Measurements from ENCODE around the gene ZFAND3. TPM values are rescaled to one million over a fixed set of nuclear protein-coding genes. Genes with fewer than 3 reads are reported as not detected.

ZFAND3 gene
- total and polyA plus RNA-seq, 2 experiments from 2014 or later, result 16.9 to 28.2 TPM

DNA sequence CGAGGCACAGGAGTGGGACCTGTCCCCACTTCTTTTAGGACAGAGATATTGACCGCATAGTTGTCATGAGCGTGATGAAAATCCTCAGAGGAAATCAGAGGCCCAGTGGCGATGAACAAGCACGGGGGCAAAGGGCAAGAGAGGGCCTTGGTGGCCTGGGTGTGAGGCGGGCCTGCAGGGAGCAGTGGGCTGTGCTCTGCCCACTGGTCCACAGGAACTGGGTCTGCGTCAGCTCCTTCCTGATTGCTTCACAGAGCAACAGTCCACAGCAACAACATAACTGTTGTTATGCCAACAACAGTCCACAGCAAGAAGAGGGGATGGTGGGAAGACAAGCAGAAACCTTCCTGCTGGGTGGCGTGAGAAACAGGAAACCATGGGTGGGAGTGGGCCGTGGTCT is 335.6 kb downstream of the ZFAND3 start:
- Histone ChIP-seq H3K9me2 (ENCODE audit: insufficient read depth) (no peaks in the 10 kb centered on the region), H3K27ac (ENCODE audit: low read depth) (no peak overlapping the region; the same call in 1 of the 2 replicates), H3K27me3 (ENCODE audit: insufficient read depth) (no peaks in the 10 kb centered on the region), H3K4me2 (no peak overlapping the region), H3K4me3 (no peak overlapping the region), H2AFZ (no peak overlapping the region), H3F3A (replicated peaks; ENCODE audit: low read depth) (no peaks in the 10 kb centered on the region), H3K79me2 (replicated peaks; ENCODE audit: insufficient read depth) (no peaks in the 10 kb centered on the region), H4K20me1 (replicated peaks; ENCODE audit: insufficient read depth) (no peaks in the 10 kb centered on the region), H3K36me3 (ENCODE audit: insufficient read depth) (no peaks in the 10 kb centered on the region), H3K4me1 (ENCODE audit: insufficient read depth) (no peaks in the 10 kb centered on the region)
- peaks cover 9% of the 10 kb centered on the region for H3K4me1 Mint-ChIP-seq
- H3K9me3 Mint-ChIP-seq, result no peaks in the 10 kb centered on the region
- TF ChIP-seq CREB1 (CRISPR knock-in tag; IDR thresholded peaks at IDR 0.05; ENCODE audit: low read depth), result no peak
- TF ChIP-seq EZH2phosphoT487 (IDR thresholded peaks at IDR 0.05; ENCODE audit: unreplicated experiment), result no peak
- TF ChIP-seq JUNB (IDR thresholded peaks at IDR 0.05; ENCODE audit: unreplicated experiment), result no peak
- no peak for TF ChIP-seq EZH2 (IDR thresholded peaks at IDR 0.05; ENCODE audit: low read depth, unreplicated experiment)
- no peak for TF ChIP-seq POLR2AphosphoS5 (IDR thresholded peaks at IDR 0.05; ENCODE audit: low read depth)
- TF ChIP-seq, protein P1, sequence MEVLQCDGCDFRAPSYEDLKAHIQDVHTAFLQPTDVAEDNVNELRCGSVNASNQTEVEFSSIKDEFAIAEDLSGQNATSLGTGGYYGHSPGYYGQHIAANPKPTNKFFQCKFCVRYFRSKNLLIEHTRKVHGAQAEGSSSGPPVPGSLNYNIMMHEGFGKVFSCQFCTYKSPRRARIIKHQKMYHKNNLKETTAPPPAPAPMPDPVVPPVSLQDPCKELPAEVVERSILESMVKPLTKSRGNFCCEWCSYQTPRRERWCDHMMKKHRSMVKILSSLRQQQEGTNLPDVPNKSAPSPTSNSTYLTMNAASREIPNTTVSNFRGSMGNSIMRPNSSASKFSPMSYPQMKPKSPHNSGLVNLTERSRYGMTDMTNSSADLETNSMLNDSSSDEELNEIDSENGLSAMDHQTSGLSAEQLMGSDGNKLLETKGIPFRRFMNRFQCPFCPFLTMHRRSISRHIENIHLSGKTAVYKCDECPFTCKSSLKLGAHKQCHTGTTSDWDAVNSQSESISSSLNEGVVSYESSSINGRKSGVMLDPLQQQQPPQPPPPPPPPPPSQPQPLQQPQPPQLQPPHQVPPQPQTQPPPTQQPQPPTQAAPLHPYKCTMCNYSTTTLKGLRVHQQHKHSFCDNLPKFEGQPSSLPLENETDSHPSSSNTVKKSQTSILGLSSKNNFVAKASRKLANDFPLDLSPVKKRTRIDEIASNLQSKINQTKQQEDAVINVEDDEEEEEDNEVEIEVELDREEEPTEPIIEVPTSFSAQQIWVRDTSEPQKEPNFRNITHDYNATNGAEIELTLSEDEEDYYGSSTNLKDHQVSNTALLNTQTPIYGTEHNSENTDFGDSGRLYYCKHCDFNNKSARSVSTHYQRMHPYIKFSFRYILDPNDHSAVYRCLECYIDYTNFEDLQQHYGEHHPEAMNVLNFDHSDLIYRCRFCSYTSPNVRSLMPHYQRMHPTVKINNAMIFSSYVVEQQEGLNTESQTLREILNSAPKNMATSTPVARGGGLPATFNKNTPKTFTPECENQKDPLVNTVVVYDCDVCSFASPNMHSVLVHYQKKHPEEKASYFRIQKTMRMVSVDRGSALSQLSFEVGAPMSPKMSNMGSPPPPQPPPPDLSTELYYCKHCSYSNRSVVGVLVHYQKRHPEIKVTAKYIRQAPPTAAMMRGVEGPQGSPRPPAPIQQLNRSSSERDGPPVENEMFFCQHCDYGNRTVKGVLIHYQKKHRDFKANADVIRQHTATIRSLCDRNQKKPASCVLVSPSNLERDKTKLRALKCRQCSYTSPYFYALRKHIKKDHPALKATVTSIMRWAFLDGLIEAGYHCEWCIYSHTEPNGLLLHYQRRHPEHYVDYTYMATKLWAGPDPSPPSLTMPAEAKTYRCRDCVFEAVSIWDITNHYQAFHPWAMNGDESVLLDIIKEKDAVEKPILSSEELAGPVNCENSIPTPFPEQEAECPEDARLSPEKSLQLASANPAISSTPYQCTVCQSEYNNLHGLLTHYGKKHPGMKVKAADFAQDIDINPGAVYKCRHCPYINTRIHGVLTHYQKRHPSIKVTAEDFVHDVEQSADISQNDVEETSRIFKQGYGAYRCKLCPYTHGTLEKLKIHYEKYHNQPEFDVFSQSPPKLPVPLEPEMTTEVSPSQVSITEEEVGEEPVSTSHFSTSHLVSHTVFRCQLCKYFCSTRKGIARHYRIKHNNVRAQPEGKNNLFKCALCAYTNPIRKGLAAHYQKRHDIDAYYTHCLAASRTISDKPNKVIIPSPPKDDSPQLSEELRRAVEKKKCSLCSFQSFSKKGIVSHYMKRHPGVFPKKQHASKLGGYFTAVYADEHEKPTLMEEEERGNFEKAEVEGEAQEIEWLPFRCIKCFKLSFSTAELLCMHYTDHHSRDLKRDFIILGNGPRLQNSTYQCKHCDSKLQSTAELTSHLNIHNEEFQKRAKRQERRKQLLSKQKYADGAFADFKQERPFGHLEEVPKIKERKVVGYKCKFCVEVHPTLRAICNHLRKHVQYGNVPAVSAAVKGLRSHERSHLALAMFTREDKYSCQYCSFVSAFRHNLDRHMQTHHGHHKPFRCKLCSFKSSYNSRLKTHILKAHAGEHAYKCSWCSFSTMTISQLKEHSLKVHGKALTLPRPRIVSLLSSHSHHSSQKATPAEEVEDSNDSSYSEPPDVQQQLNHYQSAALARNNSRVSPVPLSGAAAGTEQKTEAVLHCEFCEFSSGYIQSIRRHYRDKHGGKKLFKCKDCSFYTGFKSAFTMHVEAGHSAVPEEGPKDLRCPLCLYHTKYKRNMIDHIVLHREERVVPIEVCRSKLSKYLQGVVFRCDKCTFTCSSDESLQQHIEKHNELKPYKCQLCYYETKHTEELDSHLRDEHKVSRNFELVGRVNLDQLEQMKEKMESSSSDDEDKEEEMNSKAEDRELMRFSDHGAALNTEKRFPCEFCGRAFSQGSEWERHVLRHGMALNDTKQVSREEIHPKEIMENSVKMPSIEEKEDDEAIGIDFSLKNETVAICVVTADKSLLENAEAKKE (CRISPR knock-in tag; IDR thresholded peaks at IDR 0.05), result no peak
- TF ChIP-seq, protein P2, sequence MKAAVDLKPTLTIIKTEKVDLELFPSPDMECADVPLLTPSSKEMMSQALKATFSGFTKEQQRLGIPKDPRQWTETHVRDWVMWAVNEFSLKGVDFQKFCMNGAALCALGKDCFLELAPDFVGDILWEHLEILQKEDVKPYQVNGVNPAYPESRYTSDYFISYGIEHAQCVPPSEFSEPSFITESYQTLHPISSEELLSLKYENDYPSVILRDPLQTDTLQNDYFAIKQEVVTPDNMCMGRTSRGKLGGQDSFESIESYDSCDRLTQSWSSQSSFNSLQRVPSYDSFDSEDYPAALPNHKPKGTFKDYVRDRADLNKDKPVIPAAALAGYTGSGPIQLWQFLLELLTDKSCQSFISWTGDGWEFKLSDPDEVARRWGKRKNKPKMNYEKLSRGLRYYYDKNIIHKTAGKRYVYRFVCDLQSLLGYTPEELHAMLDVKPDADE (IDR thresholded peaks at IDR 0.05), result no peak
- no peak for TF ChIP-seq ZNF331 (CRISPR knock-in tag; IDR thresholded peaks at IDR 0.05; ENCODE audit: low read depth)
- TF ChIP-seq STAT1 (IDR thresholded peaks at IDR 0.05; ENCODE audit: unreplicated experiment), result no peak
- TF ChIP-seq, protein P3, sequence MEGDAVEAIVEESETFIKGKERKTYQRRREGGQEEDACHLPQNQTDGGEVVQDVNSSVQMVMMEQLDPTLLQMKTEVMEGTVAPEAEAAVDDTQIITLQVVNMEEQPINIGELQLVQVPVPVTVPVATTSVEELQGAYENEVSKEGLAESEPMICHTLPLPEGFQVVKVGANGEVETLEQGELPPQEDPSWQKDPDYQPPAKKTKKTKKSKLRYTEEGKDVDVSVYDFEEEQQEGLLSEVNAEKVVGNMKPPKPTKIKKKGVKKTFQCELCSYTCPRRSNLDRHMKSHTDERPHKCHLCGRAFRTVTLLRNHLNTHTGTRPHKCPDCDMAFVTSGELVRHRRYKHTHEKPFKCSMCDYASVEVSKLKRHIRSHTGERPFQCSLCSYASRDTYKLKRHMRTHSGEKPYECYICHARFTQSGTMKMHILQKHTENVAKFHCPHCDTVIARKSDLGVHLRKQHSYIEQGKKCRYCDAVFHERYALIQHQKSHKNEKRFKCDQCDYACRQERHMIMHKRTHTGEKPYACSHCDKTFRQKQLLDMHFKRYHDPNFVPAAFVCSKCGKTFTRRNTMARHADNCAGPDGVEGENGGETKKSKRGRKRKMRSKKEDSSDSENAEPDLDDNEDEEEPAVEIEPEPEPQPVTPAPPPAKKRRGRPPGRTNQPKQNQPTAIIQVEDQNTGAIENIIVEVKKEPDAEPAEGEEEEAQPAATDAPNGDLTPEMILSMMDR (conservative IDR thresholded peaks at IDR 0.05; ENCODE audit: low read depth in 2 of 2), result no peak
- TF ChIP-seq, protein P4, sequence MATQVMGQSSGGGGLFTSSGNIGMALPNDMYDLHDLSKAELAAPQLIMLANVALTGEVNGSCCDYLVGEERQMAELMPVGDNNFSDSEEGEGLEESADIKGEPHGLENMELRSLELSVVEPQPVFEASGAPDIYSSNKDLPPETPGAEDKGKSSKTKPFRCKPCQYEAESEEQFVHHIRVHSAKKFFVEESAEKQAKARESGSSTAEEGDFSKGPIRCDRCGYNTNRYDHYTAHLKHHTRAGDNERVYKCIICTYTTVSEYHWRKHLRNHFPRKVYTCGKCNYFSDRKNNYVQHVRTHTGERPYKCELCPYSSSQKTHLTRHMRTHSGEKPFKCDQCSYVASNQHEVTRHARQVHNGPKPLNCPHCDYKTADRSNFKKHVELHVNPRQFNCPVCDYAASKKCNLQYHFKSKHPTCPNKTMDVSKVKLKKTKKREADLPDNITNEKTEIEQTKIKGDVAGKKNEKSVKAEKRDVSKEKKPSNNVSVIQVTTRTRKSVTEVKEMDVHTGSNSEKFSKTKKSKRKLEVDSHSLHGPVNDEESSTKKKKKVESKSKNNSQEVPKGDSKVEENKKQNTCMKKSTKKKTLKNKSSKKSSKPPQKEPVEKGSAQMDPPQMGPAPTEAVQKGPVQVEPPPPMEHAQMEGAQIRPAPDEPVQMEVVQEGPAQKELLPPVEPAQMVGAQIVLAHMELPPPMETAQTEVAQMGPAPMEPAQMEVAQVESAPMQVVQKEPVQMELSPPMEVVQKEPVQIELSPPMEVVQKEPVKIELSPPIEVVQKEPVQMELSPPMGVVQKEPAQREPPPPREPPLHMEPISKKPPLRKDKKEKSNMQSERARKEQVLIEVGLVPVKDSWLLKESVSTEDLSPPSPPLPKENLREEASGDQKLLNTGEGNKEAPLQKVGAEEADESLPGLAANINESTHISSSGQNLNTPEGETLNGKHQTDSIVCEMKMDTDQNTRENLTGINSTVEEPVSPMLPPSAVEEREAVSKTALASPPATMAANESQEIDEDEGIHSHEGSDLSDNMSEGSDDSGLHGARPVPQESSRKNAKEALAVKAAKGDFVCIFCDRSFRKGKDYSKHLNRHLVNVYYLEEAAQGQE (IDR thresholded peaks at IDR 0.05; ENCODE audit: unreplicated experiment), result no peak
- no peak for TF ChIP-seq ZNF114 (CRISPR knock-in tag; IDR thresholded peaks at IDR 0.05)
- no peak for TF ChIP-seq NANOG (IDR thresholded peaks at IDR 0.05; ENCODE audit: borderline replicate concordance)
- ATAC-seq (no peak), DNase-seq (ENCODE audit: low spot score) (no peak)
- H3K36me3 Mint-ChIP-seq (ENCODE audit: low read depth), result no peaks in the 10 kb centered on the region
- peak overlapping the region; percentile 88 for H3K27ac Mint-ChIP-seq
- no peak overlapping the region for H3K4me3 Mint-ChIP-seq
- H3K27me3 Mint-ChIP-seq (ENCODE audit: insufficient read depth, low read depth, poor library complexity), result peaks cover 14% of the 10 kb centered on the region

Data from GM23338 (cell line).